Non-pigmented ciliary epithelial cell (primary cell): ENCODE measurements around the gene PDGFD.

ENCODE experiments used
- DNase-seq: peaks from one replicate; pipeline ENCODE4 v3.0.0-alpha.2; 2010; ENCODE audit warnings: low read depth

Gene PDGFD

DNA sequence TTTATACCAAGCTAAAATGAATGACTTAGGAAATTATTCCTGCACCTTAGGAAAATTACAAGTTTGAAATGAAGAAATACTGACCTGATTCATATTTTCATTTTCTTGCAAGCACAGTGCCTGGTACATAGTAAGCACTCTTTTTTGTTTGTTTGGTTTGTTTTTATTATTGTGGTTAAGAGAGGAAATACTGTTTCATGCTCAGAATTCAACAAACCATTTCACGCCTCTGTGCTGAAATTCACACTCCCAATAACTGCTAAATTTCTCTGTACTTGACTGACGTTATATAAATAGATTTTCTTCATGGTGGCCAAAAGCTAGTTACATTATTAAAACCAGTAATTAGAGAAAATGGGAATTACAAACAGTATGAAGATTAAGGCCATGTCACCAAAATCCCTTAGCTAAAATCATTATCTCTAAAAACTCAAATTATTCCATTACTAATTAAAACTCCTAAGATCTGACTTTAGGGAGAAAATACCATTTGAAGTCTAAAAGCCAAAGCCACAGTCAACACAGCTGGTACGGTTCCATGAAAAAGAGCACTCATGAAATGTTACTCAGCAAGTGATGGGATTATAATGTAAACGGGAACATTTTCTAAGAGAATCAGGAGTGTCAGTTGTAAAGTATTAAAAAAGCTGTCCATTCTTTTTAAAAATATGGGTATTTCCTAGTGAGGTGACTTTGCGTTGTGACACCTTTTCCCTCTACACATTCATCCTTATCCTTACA lies 205.3 kb downstream of the PDGFD start:
- DNase-seq, result no peak

GRCh38 chr11:103953797-103954486 lies 210.0 kb downstream of the PDGFD start:
- no peak for DNase-seq

- DNase-seq, result no peak
These were observed 214.2 kb downstream of the PDGFD start for GRCh38 chr11:103949781-103950180.

DNA sequence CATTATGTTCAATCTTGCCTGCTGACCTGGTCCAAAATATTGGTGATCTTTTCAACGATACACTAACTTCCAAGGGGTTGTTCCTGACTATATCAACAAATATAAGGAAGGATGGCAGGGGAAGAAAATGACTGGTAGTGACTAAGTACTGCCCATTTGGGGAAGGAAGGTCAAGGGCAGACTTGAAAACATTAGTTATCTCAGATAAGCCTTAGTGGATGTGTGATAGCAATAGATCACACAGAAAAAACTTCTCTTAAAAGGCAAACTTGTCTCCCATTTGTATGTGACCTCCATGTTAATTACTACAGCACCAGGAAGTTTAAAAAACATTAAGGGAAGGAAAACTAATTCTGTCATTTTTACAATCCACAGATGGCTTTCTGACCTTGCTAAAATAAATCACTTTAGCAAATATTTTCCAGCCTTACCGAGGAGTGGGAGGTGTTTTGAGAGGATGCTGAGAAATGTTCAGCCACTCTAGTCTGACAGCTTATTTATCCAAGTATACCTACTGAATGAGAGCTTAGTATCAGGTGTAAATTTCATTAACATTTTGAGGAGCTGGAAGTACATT lies 215.7 kb downstream of the PDGFD start:
- DNase-seq, result no peak

DNA sequence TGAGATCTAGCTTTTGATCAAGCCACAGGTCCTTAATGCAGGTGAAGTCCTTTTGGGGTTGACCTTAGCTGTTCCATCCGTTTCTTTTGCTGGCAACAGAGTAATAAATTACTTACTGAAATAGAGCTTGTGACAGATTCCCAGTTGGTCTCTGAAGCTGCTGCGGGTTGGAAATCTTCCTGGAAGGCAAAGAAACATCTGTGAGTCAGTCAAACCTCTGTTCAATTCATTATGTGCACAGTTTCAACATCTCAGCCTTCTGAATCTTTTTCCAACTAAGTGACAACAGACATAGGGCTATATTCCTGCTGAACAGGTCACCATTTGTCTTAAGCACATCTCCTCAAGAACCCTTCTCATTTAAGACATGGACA lies 216.4 kb downstream of the PDGFD start:
- no peak for DNase-seq

GRCh38 chr11:103946793-103947545 lies 217.0 kb downstream of the PDGFD start:
- no peak for DNase-seq

- DNase-seq, result no peak
These were observed 219.6 kb downstream of the PDGFD start for GRCh38 chr11:103944251-103944940.

DNA sequence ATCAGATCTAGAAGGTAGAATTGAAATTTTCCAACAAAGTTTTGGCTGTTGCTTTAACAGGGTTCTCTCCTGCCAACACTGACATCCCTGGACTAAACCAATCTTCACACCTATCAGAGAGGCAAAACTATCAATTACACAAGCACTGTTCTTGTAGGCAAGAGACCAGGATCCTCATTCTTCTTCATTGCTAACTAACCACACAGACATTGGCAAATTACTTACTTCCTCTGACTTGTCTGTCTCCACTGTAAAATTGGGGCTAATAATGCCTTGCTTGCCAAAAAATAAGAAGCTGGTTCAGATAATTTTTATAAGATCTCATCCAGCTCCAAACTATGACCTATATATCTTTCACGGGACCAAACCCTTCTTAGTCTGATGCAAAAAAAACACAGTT lies 221.3 kb downstream of the PDGFD start:
- DNase-seq, result no peak

- DNase-seq, result no peak
These were observed 223.4 kb downstream of the PDGFD start for GRCh38 chr11:103940551-103940950.

DNA sequence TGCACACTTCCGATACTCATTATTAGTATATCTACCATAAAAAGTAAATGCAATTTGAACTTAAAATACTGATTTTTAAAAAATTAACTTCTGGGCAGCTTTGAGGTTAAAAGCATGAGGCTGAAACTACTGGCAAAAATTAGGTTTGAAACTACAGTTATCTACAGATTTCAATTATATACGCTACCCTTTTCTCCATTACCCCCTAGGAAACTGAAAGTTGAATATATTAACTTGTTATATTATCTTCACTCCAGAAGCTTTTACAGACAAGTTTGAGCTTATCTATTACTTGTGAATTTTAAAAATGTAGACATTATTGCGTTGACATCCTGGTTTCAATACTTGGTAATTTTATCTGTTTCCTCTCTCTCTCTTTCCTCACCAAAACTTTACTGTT lies 224.3 kb downstream of the PDGFD start:
- no peak for DNase-seq

GRCh38 chr11:103936059-103936458 lies 227.9 kb downstream of the PDGFD start:
- DNase-seq, result no peak

DNA sequence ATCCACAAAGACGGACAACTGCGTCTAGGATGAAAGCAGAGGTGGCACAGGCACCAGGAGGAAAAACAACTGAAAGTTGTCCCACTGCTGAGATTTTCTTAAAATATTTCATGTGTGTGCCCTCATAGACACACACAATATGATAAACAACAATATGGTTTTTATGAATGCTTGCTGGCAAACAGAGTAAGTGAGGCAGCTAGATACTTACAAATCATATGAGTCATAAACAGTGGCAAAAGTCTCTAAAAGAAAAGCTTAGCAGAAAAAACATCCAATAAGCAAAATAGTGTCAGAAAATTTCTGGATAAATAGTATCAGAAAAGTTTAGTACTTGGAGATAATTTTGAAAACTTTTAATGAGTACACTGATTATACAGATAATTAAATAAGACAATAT lies 228.7 kb downstream of the PDGFD start:
- no peak for DNase-seq

- DNase-seq, result no peak
These were observed 234.6 kb downstream of the PDGFD start for GRCh38 chr11:103929170-103929903.

DNA sequence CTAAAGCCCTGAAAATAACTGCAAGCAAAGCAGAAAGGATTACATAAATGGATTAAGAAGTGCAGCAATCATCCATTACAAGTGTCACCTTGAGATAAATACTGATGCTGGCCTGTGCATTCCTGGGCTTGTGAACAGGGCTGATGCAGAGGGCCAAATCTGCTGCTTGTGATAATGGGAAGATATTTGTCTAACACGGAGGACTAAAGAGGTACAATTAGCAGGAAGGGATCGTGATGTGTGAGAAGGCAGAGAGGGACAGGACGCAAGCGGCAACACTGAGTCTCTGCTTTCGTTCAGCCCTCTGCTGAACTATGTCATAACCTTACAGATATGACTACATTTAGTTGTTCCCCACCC lies 235.2 kb downstream of the PDGFD start:
- no peak for DNase-seq

DNA sequence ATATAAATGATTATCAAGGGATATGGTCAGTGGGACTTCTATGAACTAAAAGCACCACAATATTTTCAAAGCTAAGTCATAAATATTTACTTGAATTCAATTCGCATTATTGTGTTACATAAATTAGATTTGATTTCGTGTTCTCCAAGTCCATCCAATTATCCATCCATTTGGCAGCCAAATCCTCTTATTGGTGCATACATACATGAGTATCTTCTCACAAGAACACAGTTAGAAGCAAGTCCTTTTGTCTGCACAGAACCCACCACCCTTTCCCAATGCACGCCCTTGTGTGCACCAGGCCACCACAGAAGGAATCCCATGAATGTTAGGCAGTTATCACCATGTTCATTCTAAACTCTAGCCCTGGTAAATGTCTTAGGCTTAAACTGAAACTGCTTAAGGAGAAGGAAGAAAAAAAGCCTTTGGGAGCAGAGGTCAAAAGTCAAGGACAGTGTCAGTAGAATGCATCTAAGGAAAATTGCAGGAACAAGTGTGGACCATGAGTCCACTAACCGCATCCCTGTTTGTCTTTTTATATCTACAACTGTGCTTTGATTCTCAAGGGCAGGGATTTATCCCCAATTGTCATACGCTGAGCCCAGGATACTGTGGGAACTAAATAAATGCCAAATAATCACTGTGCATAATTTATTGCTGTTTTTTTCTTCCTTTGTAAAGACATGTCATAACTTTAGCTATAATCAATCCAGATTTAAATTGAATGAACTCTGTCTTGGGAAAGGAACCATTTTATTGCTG lies 235.7 kb downstream of the PDGFD start:
- no peak for DNase-seq

- DNase-seq, result no peak
These were observed 236.4 kb downstream of the PDGFD start for GRCh38 chr11:103927535-103927934.

DNA sequence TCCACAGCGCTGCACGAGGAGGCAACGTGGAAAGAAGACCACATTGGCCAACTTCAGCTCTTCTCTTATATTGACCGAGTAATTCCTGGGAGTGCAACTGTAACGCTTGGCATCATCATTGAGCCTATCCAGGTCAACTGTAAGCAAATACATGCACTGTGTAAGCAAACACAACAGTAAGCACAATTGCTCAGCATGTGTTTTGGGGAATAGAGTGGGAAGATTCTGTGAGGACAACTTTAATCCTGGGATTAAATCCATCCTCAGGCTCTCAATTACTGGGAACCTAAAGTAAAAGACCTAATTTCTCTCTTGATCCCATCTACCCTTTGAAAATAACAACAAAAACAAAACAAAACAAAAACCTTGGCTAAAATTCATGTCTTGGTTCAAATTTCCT lies 237.0 kb downstream of the PDGFD start:
- DNase-seq, result no peak

GRCh38 chr11:103924166-103925013 lies 239.6 kb downstream of the PDGFD start:
- no peak for DNase-seq

DNA sequence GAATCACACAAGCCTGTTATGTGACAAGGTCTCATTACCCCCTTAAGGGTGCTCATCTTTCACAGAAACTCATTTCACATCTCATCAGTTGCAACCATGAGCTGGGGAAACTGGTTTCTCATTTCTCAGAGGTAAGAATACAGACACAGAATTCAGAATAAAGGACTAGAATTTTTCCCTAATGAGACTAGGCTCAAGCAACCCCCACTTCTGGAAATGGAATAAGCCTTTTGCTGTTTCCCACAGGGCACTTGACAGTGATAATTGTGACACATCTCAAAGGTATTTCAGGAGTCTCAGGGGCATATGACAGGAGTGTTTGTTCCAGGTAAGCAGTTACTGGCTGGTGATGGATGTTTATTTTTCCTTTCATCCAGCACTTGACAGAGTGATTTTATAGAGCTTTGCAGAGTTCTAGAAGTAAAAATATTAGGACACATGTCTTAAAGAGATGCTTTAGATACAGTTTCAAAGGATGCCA lies 240.5 kb downstream of the PDGFD start:
- DNase-seq, result no peak

GRCh38 chr11:103920933-103921332 lies 243.0 kb downstream of the PDGFD start:
- no peak for DNase-seq
